ENCODE data around the gene CALHM6. TPM values are rescaled to one million over a fixed set of nuclear protein-coding genes. Genes with fewer than 3 reads are reported as not detected.

CALHM6 gene
- polyA plus RNA-seq, 3 donors: 2.8 to 11.9 (median 4.5) TPM

- 92 to 97% (median 95%) methylated on average over 2 of the region's 2 CpGs for WGBS, 3 donors
Observed at GRCh38 chr6:116443105-116443504, 18.1 kb upstream of the CALHM6 start.

GRCh38 chr6:116444092-116444491, 17.1 kb upstream of the CALHM6 start:
- WGBS, 3 donors: 23 to 32% (median 28%) methylated on average over 3 of the region's 3 CpGs

More at GRCh38 chr6:116443105-116443504, 18.1 kb upstream of the CALHM6 start:
- no peak overlapping the region for H3K27ac ChIP-seq (ENCODE audit: low read depth, low read length)

GRCh38 chr6:116444575-116444974, 16.6 kb upstream of the CALHM6 start:
- no peak overlapping the region for H3K27ac ChIP-seq (ENCODE audit: low read depth, low read length)
- 87 to 90% (median 88%) methylated on average over 1 of the region's 1 CpG for WGBS, 3 donors

More at GRCh38 chr6:116444092-116444491, 17.1 kb upstream of the CALHM6 start:
- no peak overlapping the region for H3K27ac ChIP-seq (ENCODE audit: low read depth, low read length)

GRCh38 chr6:116445102-116445501, 16.1 kb upstream of the CALHM6 start:
- 61 to 75% (median 62%) methylated on average over 5 of the region's 5 CpGs for WGBS, 3 donors
- no peak overlapping the region for H3K27ac ChIP-seq (ENCODE audit: low read depth, low read length)

- H3K27ac ChIP-seq (ENCODE audit: low read depth, low read length): no peak overlapping the region
- 66 to 85% (median 83%) methylated on average over 1 of the region's 1 CpG for WGBS, 3 donors
Observed at GRCh38 chr6:116446399-116446798, 14.8 kb upstream of the CALHM6 start.

GRCh38 chr6:116447052-116447451, 14.1 kb upstream of the CALHM6 start:
- WGBS, 3 donors: 57 to 65% (median 64%) methylated on average over 3 of the region's 3 CpGs
- H3K27ac ChIP-seq (ENCODE audit: low read depth, low read length): no peak overlapping the region

- 8 to 24% (median 11%) methylated on average over 2 of the region's 2 CpGs for WGBS, 3 donors
Observed at GRCh38 chr6:116447496-116448011, 13.6 kb upstream of the CALHM6 start.

GRCh38 chr6:116449565-116449964, 11.6 kb upstream of the CALHM6 start:
- no peak overlapping the region for H3K27ac ChIP-seq (ENCODE audit: low read depth, low read length)
- 70 to 82% (median 77%) methylated on average over 1 of the region's 1 CpG for WGBS, 3 donors

More at GRCh38 chr6:116447496-116448011, 13.6 kb upstream of the CALHM6 start:
- no peak overlapping the region for H3K27ac ChIP-seq (ENCODE audit: low read depth, low read length)

GRCh38 chr6:116450185-116450710, 10.9 kb upstream of the CALHM6 start:
- H3K27ac ChIP-seq (ENCODE audit: low read depth, low read length): no peak overlapping the region
- WGBS, 3 donors: 39 to 90% (median 77%) methylated on average over 1 of the region's 1 CpG

GRCh38 chr6:116450769-116451740, 10.1 kb upstream of the CALHM6 start:
- 57 to 69% (median 68%) methylated on average over 9 of the region's 9 CpGs for WGBS, 3 donors
- no peak overlapping the region for H3K27ac ChIP-seq (ENCODE audit: low read depth, low read length)

GRCh38 chr6:116451916-116452315, 9.3 kb upstream of the CALHM6 start:
- H3K27ac ChIP-seq (ENCODE audit: low read depth, low read length): no peak overlapping the region

GRCh38 chr6:116452531-116452930, 8.6 kb upstream of the CALHM6 start:
- 79 to 97% (median 79%) methylated on average over 2 of the region's 2 CpGs for WGBS, 3 donors
- H3K27ac ChIP-seq (ENCODE audit: low read depth, low read length): no peak overlapping the region

- H3K27ac ChIP-seq (ENCODE audit: low read depth, low read length): no peak overlapping the region
- WGBS, 3 donors: 87 to 97% (median 90%) methylated on average over 3 of the region's 3 CpGs
Observed at GRCh38 chr6:116456106-116456505, 5.1 kb upstream of the CALHM6 start.

- 71 to 85% (median 78%) methylated on average over 2 of the region's 2 CpGs for WGBS, 3 donors
- H3K27ac ChIP-seq (ENCODE audit: low read depth, low read length): no peak overlapping the region
Observed at GRCh38 chr6:116456927-116457326, 4.2 kb upstream of the CALHM6 start.

GRCh38 chr6:116458264-116458663, 2.9 kb upstream of the CALHM6 start:
- 87 to 95% (median 94%) methylated on average over 9 of the region's 9 CpGs for WGBS, 3 donors
- H3K27ac ChIP-seq (ENCODE audit: low read depth, low read length): no peak overlapping the region

GRCh38 chr6:116459927-116460326, 1.2 kb upstream of the CALHM6 start:
- no peak overlapping the region for H3K27ac ChIP-seq (ENCODE audit: low read depth, low read length)
- WGBS, 3 donors: 90 to 93% (median 92%) methylated on average over 4 of the region's 4 CpGs

- no peak overlapping the region for H3K27ac ChIP-seq (ENCODE audit: low read depth, low read length)
- WGBS, 3 donors: 8 to 12% (median 11%) methylated on average over 76 to 84 of the region's 84 CpGs
Observed at GRCh38 chr6:116461932-116462885, 1.0 kb downstream of the CALHM6 start.

GRCh38 chr6:116463301-116463700, 2.1 kb downstream of the CALHM6 start:
- H3K27ac ChIP-seq (ENCODE audit: low read depth, low read length): no peak overlapping the region
- WGBS, 3 donors: 63 to 88% (median 71%) methylated on average over 4 of the region's 4 CpGs

Measured in adipose tissue (tissue), 3 donors.